ENCODE measurements around the gene DAAM2. TPM values are rescaled to one million over a fixed set of nuclear protein-coding genes. Genes with fewer than 3 reads are reported as not detected.
A peak's percentile ranks its signal among the peaks of the same experiment; 100 is the strongest.

Gene DAAM2
- total RNA-seq, 2 donors from 2014 or later = not detected

GRCh38 chr6:39899554-39900295 lies 107.5 kb downstream of the DAAM2 start:
- Mint-ChIP-seq H3K9me3 (no peaks in the 10 kb centered on the region), H3K4me1 (ENCODE audit: low read depth in 2 of 2) (no peaks in the 10 kb centered on the region), H3K36me3 (no peaks in the 10 kb centered on the region), H3K27ac (no peak overlapping the region), H3K4me3 (no peak overlapping the region), H3K27me3 (peaks cover 5 to 15% of the 10 kb centered on the region in 2 donors)
- no peak for DNase-seq (ENCODE audit: low spot score)
- ATAC-seq = no peak

GRCh38 chr6:39901116-39901655 lies 109.0 kb downstream of the DAAM2 start:
- Mint-ChIP-seq H3K27ac (no peak overlapping the region), H3K4me1 (ENCODE audit: low read depth in 2 of 2) (no peaks in the 10 kb centered on the region), H3K4me3 (no peak overlapping the region), H3K36me3 (no peaks in the 10 kb centered on the region), H3K27me3 (peaks cover 5 to 15% of the 10 kb centered on the region in 2 donors), H3K9me3 (no peaks in the 10 kb centered on the region)
- DNase-seq (ENCODE audit: low spot score) (no peak), ATAC-seq (no peak)

GRCh38 chr6:39901670-39902069 lies 109.5 kb downstream of the DAAM2 start:
- ATAC-seq (no peak), DNase-seq (ENCODE audit: low spot score) (no peak)
- Mint-ChIP-seq H3K4me1 (ENCODE audit: low read depth in 2 of 2) (no peaks in the 10 kb centered on the region), H3K27me3 (peaks cover 5 to 15% of the 10 kb centered on the region in 2 donors), H3K4me3 (no peak overlapping the region), H3K9me3 (no peaks in the 10 kb centered on the region), H3K36me3 (no peaks in the 10 kb centered on the region), H3K27ac (no peak overlapping the region)

- Mint-ChIP-seq H3K4me3 (no peak overlapping the region), H3K4me1 (ENCODE audit: low read depth in 2 of 2) (no peaks in the 10 kb centered on the region), H3K9me3 (no peaks in the 10 kb centered on the region), H3K27me3 (peaks cover 5 to 12% of the 10 kb centered on the region in 2 donors), H3K36me3 (no peaks in the 10 kb centered on the region), H3K27ac (no peak overlapping the region)
- ATAC-seq = no peak
- no peak for DNase-seq (ENCODE audit: low spot score)
Observed at GRCh38 chr6:39902136-39902535, 110.0 kb downstream of the DAAM2 start.

DNA sequence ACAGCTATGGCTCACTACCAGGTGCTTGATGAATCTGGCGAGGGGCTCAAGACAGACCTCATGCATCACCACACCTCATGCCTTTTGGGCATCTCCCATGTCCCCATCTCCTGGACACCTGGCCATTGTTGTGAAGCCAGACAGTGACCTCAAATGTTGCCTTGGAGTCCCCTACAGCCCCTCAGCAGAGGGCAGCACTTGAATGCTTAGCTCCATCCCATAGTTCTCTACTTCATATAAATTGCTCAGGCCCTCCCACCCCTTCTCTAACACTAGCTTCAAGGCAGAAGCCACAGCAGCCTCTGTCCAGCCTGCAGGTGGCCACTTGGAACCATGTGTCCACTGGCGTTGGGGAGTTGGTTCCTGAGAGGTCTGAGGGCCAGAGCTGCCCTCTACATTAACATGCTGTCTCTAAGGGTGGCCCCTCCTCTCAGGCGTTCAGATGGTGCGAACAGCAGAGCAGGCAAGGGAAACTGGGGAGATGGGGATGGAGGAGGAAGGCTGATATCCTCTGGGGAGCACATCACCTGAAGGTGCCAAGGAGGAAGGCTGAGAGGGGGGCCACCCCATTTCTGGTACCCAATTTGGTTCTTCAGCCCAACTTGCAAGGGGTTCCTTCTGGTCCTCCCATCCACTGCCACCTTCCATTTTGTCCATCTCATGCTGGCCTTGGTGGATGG lies 110.8 kb downstream of the DAAM2 start:
- DNase-seq (ENCODE audit: low spot score) = no peak
- H3K9me3 Mint-ChIP-seq = no peaks in the 10 kb centered on the region
- no peaks in the 10 kb centered on the region for H3K4me1 Mint-ChIP-seq (ENCODE audit: low read depth in 2 of 2)
- no peak overlapping the region for H3K4me3 Mint-ChIP-seq
- no peak for ATAC-seq
- no peaks in the 10 kb centered on the region for H3K36me3 Mint-ChIP-seq
- peaks cover 2 to 4% of the 10 kb centered on the region in 2 donors for H3K27me3 Mint-ChIP-seq
- H3K27ac Mint-ChIP-seq = no peak overlapping the region

DNA sequence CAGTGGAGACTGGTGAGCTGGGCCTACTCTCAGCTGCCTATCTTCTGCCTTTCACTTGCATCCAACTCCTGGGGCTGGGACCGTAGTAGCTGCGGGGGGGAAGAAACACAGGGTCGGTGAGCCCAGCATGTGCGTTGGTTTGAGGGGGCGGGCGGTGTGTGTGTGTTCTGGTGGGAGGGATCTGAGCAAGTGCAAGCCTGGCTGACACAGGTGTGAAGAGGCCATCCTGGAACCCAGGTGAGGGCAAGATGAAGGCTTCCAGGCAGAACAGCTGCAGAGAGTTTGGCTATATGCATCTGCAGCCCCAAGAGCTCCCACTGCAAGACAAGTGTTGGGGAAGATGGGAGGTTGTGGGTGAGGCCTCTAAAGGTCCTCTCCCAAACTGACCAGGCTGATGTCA lies 111.5 kb downstream of the DAAM2 start:
- H3K36me3 Mint-ChIP-seq = no peaks in the 10 kb centered on the region
- H3K9me3 Mint-ChIP-seq = no peaks in the 10 kb centered on the region
- no peaks in the 10 kb centered on the region for H3K4me1 Mint-ChIP-seq (ENCODE audit: low read depth in 2 of 2)
- no peak overlapping the region for H3K27ac Mint-ChIP-seq
- H3K4me3 Mint-ChIP-seq = no peak overlapping the region
- no peak for ATAC-seq
- DNase-seq (ENCODE audit: low spot score) = no peak
- no peaks in the 10 kb centered on the region for H3K27me3 Mint-ChIP-seq

DNA sequence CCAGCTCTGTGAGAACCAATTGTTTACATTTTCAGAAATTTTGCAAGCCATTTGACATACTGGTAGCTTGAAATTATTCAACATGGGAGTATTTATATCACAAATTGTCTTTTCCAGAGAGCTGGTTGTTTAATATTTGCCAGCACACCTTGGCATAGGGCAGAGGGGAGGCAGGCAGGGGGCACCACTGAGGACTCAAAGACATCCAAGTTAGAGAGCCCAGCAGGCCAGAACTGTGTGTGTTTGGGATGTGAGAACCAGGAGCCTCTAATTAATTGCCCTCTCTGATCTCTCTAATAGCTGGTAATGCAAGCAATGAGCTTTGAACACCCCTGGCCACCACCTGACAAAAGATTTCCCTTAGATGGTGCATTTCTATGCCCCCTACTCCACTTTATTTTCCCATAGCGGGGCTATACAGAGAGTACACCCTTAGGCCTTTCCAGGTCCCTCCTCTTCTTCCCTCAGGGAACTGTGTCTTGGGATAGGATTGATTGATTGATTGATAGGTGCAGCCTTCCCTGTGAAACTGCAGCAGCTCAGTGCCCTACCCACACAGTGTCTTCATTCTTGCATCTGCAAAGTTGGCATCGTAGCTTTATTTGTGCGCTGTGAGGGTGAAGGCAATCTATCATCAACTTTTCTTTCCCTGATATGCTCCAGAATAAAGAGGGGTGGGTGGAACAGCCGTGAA lies 112.9 kb downstream of the DAAM2 start:
- no peaks in the 10 kb centered on the region for H3K9me3 Mint-ChIP-seq
- no peaks in the 10 kb centered on the region for H3K27me3 Mint-ChIP-seq
- ATAC-seq = no peak
- DNase-seq (ENCODE audit: low spot score) = no peak
- no peak overlapping the region for H3K27ac Mint-ChIP-seq
- H3K4me1 Mint-ChIP-seq (ENCODE audit: low read depth in 2 of 2) = no peaks in the 10 kb centered on the region
- no peak overlapping the region for H3K4me3 Mint-ChIP-seq
- no peaks in the 10 kb centered on the region for H3K36me3 Mint-ChIP-seq

- no peaks in the 10 kb centered on the region for H3K36me3 Mint-ChIP-seq
- no peak overlapping the region for H3K27ac Mint-ChIP-seq
- ATAC-seq = no peak
- no peak for DNase-seq (ENCODE audit: low spot score)
- H3K9me3 Mint-ChIP-seq = no peaks in the 10 kb centered on the region
- no peaks in the 10 kb centered on the region for H3K27me3 Mint-ChIP-seq
- no peaks in the 10 kb centered on the region for H3K4me1 Mint-ChIP-seq (ENCODE audit: low read depth in 2 of 2)
- no peak overlapping the region for H3K4me3 Mint-ChIP-seq
Observed at GRCh38 chr6:39905640-39905975, 113.4 kb downstream of the DAAM2 start.

- H3K36me3 Mint-ChIP-seq = no peaks in the 10 kb centered on the region
- no peak overlapping the region for H3K4me3 Mint-ChIP-seq
- DNase-seq (ENCODE audit: low spot score) (no peak), ATAC-seq (no peak)
- H3K4me1 Mint-ChIP-seq (ENCODE audit: low read depth in 2 of 2) = no peaks in the 10 kb centered on the region
- H3K27me3 Mint-ChIP-seq = no peaks in the 10 kb centered on the region
- no peak overlapping the region for H3K27ac Mint-ChIP-seq
- no peaks in the 10 kb centered on the region for H3K9me3 Mint-ChIP-seq
Observed at GRCh38 chr6:39906318-39906761, 114.2 kb downstream of the DAAM2 start.

GRCh38 chr6:39907871-39908575 lies 115.8 kb downstream of the DAAM2 start:
- no peaks in the 10 kb centered on the region for H3K36me3 Mint-ChIP-seq
- DNase-seq (ENCODE audit: low spot score) (no peak), ATAC-seq (no peak)
- H3K27ac Mint-ChIP-seq = no peak overlapping the region
- H3K4me3 Mint-ChIP-seq = no peak overlapping the region
- H3K9me3 Mint-ChIP-seq = no peaks in the 10 kb centered on the region
- no peaks in the 10 kb centered on the region for H3K4me1 Mint-ChIP-seq (ENCODE audit: low read depth in 2 of 2)
- no peaks in the 10 kb centered on the region for H3K27me3 Mint-ChIP-seq

DNA sequence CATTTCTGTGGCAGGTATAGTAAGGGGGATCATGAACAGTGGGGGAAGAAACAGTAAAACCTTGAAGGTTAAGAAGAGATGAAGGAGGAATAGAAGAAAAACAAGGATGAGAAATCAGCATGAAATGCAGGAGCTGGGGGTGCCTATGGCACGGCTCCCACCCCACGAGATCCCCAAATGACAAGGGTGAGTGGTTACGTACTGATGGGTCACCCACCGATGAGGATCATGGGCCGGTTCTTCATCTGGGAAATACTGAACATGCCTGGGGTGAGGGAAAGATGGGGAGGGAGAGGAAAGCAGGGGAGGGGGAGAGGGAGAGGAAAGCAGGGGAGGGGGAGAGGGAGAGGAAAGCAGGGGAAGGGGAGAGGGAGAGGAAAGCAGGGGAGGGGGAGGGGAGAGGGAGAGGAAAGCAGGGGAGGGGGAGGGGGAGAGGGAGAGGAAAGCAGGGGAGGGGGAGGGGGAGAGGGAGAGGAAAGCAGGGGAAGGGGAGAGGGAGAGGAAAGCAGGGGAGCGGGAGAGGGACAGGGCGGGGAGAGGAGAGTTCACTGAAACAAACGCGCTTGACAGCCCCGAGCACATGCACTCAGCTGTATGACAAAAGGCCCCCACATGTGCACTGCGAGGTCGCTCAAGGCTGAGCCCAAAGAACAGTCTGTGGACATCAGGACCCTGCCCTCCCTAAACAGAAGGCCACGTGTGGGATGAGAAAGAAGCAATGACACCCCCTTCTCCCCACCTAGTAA lies 116.8 kb downstream of the DAAM2 start:
- H3K4me3 Mint-ChIP-seq = no peak overlapping the region
- no peaks in the 10 kb centered on the region for H3K36me3 Mint-ChIP-seq
- H3K27me3 Mint-ChIP-seq = no peaks in the 10 kb centered on the region
- ATAC-seq = no peak
- no peak overlapping the region for H3K27ac Mint-ChIP-seq
- no peaks in the 10 kb centered on the region for H3K4me1 Mint-ChIP-seq (ENCODE audit: low read depth in 2 of 2)
- no peak for DNase-seq (ENCODE audit: low spot score)
- no peaks in the 10 kb centered on the region for H3K9me3 Mint-ChIP-seq

- no peak overlapping the region for H3K27ac Mint-ChIP-seq
- H3K9me3 Mint-ChIP-seq = no peaks in the 10 kb centered on the region
- DNase-seq (ENCODE audit: low spot score) (no peak), ATAC-seq (peak in 1 of 2 donors; percentile 14)
- no peak overlapping the region for H3K4me3 Mint-ChIP-seq
- H3K4me1 Mint-ChIP-seq (ENCODE audit: low read depth in 2 of 2) = no peaks in the 10 kb centered on the region
- H3K36me3 Mint-ChIP-seq = no peaks in the 10 kb centered on the region
- H3K27me3 Mint-ChIP-seq = no peaks in the 10 kb centered on the region
Observed at GRCh38 chr6:39909701-39910100, 117.5 kb downstream of the DAAM2 start.

DNA sequence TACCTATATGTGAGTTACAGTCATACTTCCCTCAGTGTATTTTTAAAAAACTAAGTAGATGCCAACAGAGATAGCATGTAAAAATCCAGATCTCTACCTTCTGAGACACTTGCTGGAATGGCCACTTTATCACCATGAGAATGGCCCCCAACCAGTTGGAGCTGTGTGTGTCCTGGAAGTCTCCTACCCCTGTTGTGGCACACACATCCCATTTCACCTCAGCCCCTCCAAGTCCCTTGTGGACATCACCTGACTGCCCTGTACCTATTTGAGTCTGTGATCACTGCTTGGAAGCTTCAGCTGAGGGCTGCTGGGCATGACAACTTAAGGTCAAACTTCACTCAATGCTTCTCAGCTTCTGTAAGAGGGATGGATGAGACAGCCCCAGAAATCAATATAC lies 118.0 kb downstream of the DAAM2 start:
- no peaks in the 10 kb centered on the region for H3K36me3 Mint-ChIP-seq
- DNase-seq (ENCODE audit: low spot score) (no peak), ATAC-seq (no peak)
- no peaks in the 10 kb centered on the region for H3K4me1 Mint-ChIP-seq (ENCODE audit: low read depth in 2 of 2)
- H3K4me3 Mint-ChIP-seq = no peak overlapping the region
- no peaks in the 10 kb centered on the region for H3K9me3 Mint-ChIP-seq
- H3K27me3 Mint-ChIP-seq = no peaks in the 10 kb centered on the region
- no peak overlapping the region for H3K27ac Mint-ChIP-seq

Data from natural killer cell treated with Interleukin-12 subunit alpha and Interleukin-12 subunit beta and Interleukin-15 and Interleukin-18, amount 100 ng/mL, for 72 hours (primary cell).